IMR-90 (cell line): Measurements from ENCODE around the gene ACSS1. TPM values are rescaled to one million over a fixed set of nuclear protein-coding genes. Genes with fewer than 3 reads are reported as not detected.

Experiments used
- ATAC-seq: fragments of 200-7000 bp; cut with Tn5 transposase; 2 replicates; pipeline ENCODE4 v1.9.1; 2020; ENCODE audit warnings: low read depth, mild to moderate bottlenecking, moderate library complexity
- BruUV-seq: library from RNA; stranded (reverse); fragments of 400-500 nt; replicated peaks from 2 replicates; lab custom pipeline; 2021; lab: Mats Ljungman, UMichigan
- CTCF ChIA-PET: fragments of 300-600 bp; formaldehyde crosslinking; extraction: SDS; loops from one replicate; lab custom pipeline; 2021; ENCODE audit warnings: antibody characterized with exemption; lab: Yijun Ruan, JAX
- POLR2A ChIA-PET: fragments of 300-600 bp; sonication (Branson Sonifier 250); formaldehyde crosslinking; loops from one replicate; lab custom pipeline; 2022; ENCODE audit warnings: antibody characterized with exemption; ENCODE audit not compliant: unreplicated experiment; lab: Charles Lee
- DNase-seq: peaks from one replicate; pipeline ENCODE4 v3.0.0; 2013
- H2AFZ ChIP-seq: replicated peaks from 2 replicates; pipeline ENCODE3; 2013; ENCODE audit warnings: low read length, mild to moderate bottlenecking; ENCODE audit not compliant: poor library complexity
- H2AK5ac ChIP-seq: 2 replicates; pipeline ENCODE4 v1.6.1; 2013; ENCODE audit warnings: low read depth, low read length, inconsistent platforms
- H2AK9ac ChIP-seq: replicated peaks from 2 replicates; pipeline ENCODE3; 2013; ENCODE audit warnings: mild to moderate bottlenecking, low read depth, low read length, moderate library complexity; ENCODE audit not compliant: poor library complexity
- H2BK120ac ChIP-seq: 2 replicates; pipeline ENCODE4 v1.6.1; 2013; ENCODE audit warnings: low read depth, low read length, inconsistent platforms
- H2BK15ac ChIP-seq: 3 replicates; pipeline ENCODE4 v1.6.1; 2013; ENCODE audit warnings: low read depth, low read length, inconsistent platforms
- H2BK20ac ChIP-seq: 2 replicates; pipeline ENCODE4 v1.6.1; 2013; ENCODE audit warnings: low read depth, mild to moderate bottlenecking, inconsistent platforms, low read length, moderate library complexity
- H2BK5ac ChIP-seq: 2 replicates; pipeline ENCODE4 v1.6.1; 2013; ENCODE audit warnings: mild to moderate bottlenecking, low read depth, low read length, inconsistent platforms; ENCODE audit not compliant: poor library complexity, severe bottlenecking
- H3K14ac ChIP-seq: replicated peaks from 2 replicates; pipeline ENCODE4 v1.6.1; 2013; ENCODE audit warnings: low read depth, low read length, inconsistent platforms
- H3K18ac ChIP-seq: 2 replicates; pipeline ENCODE4 v1.6.1; 2013; ENCODE audit warnings: low read depth, low read length, control low read depth
- H3K23ac ChIP-seq: 2 replicates; pipeline ENCODE4 v1.6.1; 2013; ENCODE audit warnings: low read depth, low read length, inconsistent platforms
- H3K27ac ChIP-seq: 2 replicates; pipeline ENCODE4 v1.5.1; 2013; ENCODE audit warnings: mild to moderate bottlenecking, control low read depth, low read length; ENCODE audit not compliant: insufficient read depth
- H3K27me3 ChIP-seq: 2 replicates; pipeline ENCODE4 v1.6.1; 2013; ENCODE audit warnings: low read length; ENCODE audit not compliant: control insufficient read depth, insufficient read depth
- H3K36me3 ChIP-seq: 2 replicates; pipeline ENCODE4 v1.6.1; 2013; ENCODE audit warnings: low read length, mixed read lengths; ENCODE audit not compliant: control insufficient read depth, insufficient read depth
- H3K4ac ChIP-seq: 2 replicates; pipeline ENCODE4 v1.6.1; 2013; ENCODE audit warnings: low read depth, low read length, inconsistent platforms
- H3K4me1 ChIP-seq: 2 replicates; pipeline ENCODE4 v1.6.1; 2013; ENCODE audit warnings: low read length, mixed read lengths; ENCODE audit not compliant: control insufficient read depth, insufficient read depth
- H3K4me2 ChIP-seq: 2 replicates; pipeline ENCODE4 v1.6.1; 2013; ENCODE audit warnings: low read depth, mild to moderate bottlenecking, control low read depth, low read length, moderate library complexity
- H3K4me3 ChIP-seq: 2 replicates; pipeline ENCODE4 v1.5.1; 2013; ENCODE audit warnings: low read depth, mild to moderate bottlenecking, control low read depth, low read length, moderate library complexity; ENCODE audit not compliant: insufficient read depth
- H3K56ac ChIP-seq: 2 replicates; pipeline ENCODE4 v1.6.1; 2013; ENCODE audit warnings: low read length, inconsistent platforms; ENCODE audit not compliant: insufficient read depth; ENCODE audit errors: extremely low read depth
- H3K79me1 ChIP-seq, 2 experiments: 2 replicates each; pipeline ENCODE4 v1.6.1; 2013; ENCODE audit warnings: low read length in 2 of 2, inconsistent platforms in 1 of 2, low read depth in 1 of 2
- H3K9ac ChIP-seq: 2 replicates; pipeline ENCODE4 v1.6.1; 2013; ENCODE audit warnings: low read depth, low read length, control low read depth
- H3K9me1 ChIP-seq: 2 replicates; pipeline ENCODE4 v1.6.1; 2013; ENCODE audit warnings: low read length, inconsistent platforms; ENCODE audit not compliant: insufficient read depth
- H3K9me3 ChIP-seq: 2 replicates; pipeline ENCODE4 v1.6.1; 2013; ENCODE audit warnings: low read length; ENCODE audit not compliant: control insufficient read depth, insufficient read depth
- H4K20me1 ChIP-seq: 2 replicates; pipeline ENCODE4 v1.6.1; 2013; ENCODE audit warnings: low read length, inconsistent platforms; ENCODE audit not compliant: insufficient read depth
- H4K5ac ChIP-seq: 2 replicates; pipeline ENCODE4 v1.6.1; 2013; ENCODE audit warnings: mild to moderate bottlenecking, low read depth, low read length, control low read depth
- H4K8ac ChIP-seq, 2 experiments: 2 replicates each; pipeline ENCODE4 v1.6.1; 2013; ENCODE audit warnings: low read depth in 2 of 2, low read length in 2 of 2, control low read depth in 1 of 2, inconsistent platforms in 1 of 2
- H4K91ac ChIP-seq: 2 replicates; pipeline ENCODE4 v1.6.1; 2013; ENCODE audit warnings: low read depth, low read length, inconsistent platforms; ENCODE audit not compliant: insufficient read depth
- CEBPB ChIP-seq: IDR thresholded peaks from 2 replicates; pipeline ENCODE4 v1.6.1; 2012; ENCODE audit warnings: low read depth, low read length, improper control_type of control experiment
- CHD1 ChIP-seq: IDR thresholded peaks from 2 replicates; pipeline ENCODE4 v1.6.1; 2012; ENCODE audit warnings: low read depth, low read length, improper control_type of control experiment
- MAZ ChIP-seq: IDR thresholded peaks from 2 replicates; pipeline ENCODE4 v1.6.1; 2012; ENCODE audit warnings: low read depth, mild to moderate bottlenecking, low read length, improper control_type of control experiment, moderate library complexity, borderline replicate concordance
- MXI1 ChIP-seq: IDR thresholded peaks from 2 replicates; pipeline ENCODE4 v1.6.1; 2012; ENCODE audit warnings: low read depth, mild to moderate bottlenecking, low read length, moderate library complexity, borderline replicate concordance
- NFE2L2 ChIP-seq: fragments of 150-350 bp; IDR thresholded peaks from 2 replicates; pipeline ENCODE4 v1.6.1; 2016; ENCODE audit warnings: low read depth, mild to moderate bottlenecking, low read length
- POLR2A ChIP-seq: IDR thresholded peaks from 2 replicates; pipeline ENCODE4 v1.6.1; 2012; ENCODE audit warnings: mild to moderate bottlenecking, low read depth, low read length
- RFX5 ChIP-seq: IDR thresholded peaks from 2 replicates; pipeline ENCODE4 v1.8.0; 2012; ENCODE audit warnings: low read depth, mild to moderate bottlenecking, low read length, moderate library complexity
- WGBS, 2 experiments: methylation state at CpG; one replicate each; pipeline versions ENCODE4 v1.1.5 to v1.1.7; 2013; ENCODE audit warnings: missing lambda C conversion rate in 2 of 2; ENCODE audit not compliant: insufficient read length in 1 of 2; ENCODE audit errors: extremely low coverage in 2 of 2; 5-methylcytosine and 5-hydroxymethylcytosine counted together
- dilution Hi-C: fragments of 300-500 bp; cut with HindIII; formaldehyde crosslinking; loops from one replicate; pipeline ENCODE4 v1.14.3; 2018; ENCODE audit warnings: low sequenced_read_pairs; ENCODE audit not compliant: unreplicated experiment
- in situ Hi-C: fragments of 300-500 bp; cut with MboI; formaldehyde crosslinking; loops from 3 replicates; pipeline ENCODE4 v1.14.3; 2019; ENCODE audit warnings: low sequenced_read_pairs, inconsistent platforms, mixed read lengths
- intact Hi-C: fragments of 100-400 bp; cut with micrococcal nuclease; formaldehyde crosslinking; loops from 2 replicates; pipeline ENCODE4 v1.10.0; 2022
- polyA plus RNA-seq, 3 experiments: library from polyadenylated mRNA; depleted of rRNA; stranded (reverse); fragments of >200 nt; gene quantifications; 2 replicates each; pipeline ENCODE4 v1.2.3, GENCODE V29; 2012; ENCODE audit warnings: low replicate concordance in 1 of 3
- total RNA-seq: library from RNA; depleted of rRNA; stranded (reverse); fragments of >200 nt; gene quantifications from 2 replicates; pipeline ENCODE4 v1.2.3, GENCODE V29; 2012
- TF ChIP-seq, protein P1 (sequence below): fragments of 150-350 bp; IDR thresholded peaks from 2 replicates; pipeline ENCODE4 v1.6.1; 2017; ENCODE audit warnings: mild to moderate bottlenecking, antibody characterized with exemption, low read length, low read depth
- TF ChIP-seq, protein P2 (sequence below): conservative IDR thresholded peaks from 2 replicates; pipeline ENCODE4 v1.5.1; 2012; ENCODE audit warnings: mild to moderate bottlenecking, low read depth, low read length, improper control_type of control experiment

The ACSS1 gene
- total and polyA plus RNA-seq, 2 of the 4 experiments (the other 2 are of a cell fraction) = 0.72 to 1.2 TPM

DNA sequence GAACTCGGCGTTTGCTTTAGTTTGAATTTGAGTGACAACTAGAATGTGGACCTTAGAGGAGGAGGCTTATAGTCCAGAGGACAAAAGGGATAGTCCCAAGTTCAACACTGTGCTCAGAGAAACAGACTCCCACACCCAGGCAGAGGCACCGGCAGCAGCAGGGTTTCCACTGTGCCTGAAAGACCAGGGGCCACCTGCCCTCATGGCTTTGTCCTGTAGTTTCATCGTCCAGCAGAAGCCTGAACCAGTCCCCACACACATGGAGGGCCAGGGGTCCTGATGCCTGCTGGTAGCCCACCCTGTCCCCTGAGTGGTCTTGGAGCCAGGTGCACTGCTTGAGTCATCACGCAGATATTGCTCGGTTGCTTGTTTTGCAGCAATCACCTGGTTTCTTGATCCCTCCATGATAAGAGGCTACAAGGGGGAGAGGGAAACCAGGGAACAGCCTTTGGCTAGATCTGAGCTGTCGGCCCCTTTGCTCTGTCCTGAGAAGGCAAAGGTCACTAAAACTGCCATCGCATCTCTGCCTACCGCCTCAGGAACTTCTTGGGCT, 7.2 kb upstream of the ACSS1 start:
- 80% methylated on average over 1 of the region's 9 CpGs; no CpG with 5 or more reads in 1 of the 2 experiments for WGBS, 2 experiments
- no peaks in the 10 kb centered on the region for H3K4me1 ChIP-seq
- intact Hi-C loops (loop anchor here (1.0 to 5.0 kb wide), 3 partner anchors 70 to 182 kb away; partner anchors contain the start of gene PYGB), dilution Hi-C loops (no loop called here), in situ Hi-C loops (loop anchor here (10.0 kb wide), 1 partner anchor 190 kb away; no protein-coding TSS in a partner anchor)
- no peak overlapping the region for H2AK9ac ChIP-seq
- H3K4me3 ChIP-seq = no peak overlapping the region
- DNase-seq (no peak), ATAC-seq (no peak)
- no peak overlapping the region for H3K4ac ChIP-seq
- no peaks in the 10 kb centered on the region for H3K36me3 ChIP-seq
- TF ChIP-seq POLR2A (no peak), MAZ (no peak), MXI1 (no peak), RFX5 (no peak), CHD1 (no peak), CEBPB (no peak), NFE2L2 (no peak)
- TF ChIP-seq, protein P1, sequence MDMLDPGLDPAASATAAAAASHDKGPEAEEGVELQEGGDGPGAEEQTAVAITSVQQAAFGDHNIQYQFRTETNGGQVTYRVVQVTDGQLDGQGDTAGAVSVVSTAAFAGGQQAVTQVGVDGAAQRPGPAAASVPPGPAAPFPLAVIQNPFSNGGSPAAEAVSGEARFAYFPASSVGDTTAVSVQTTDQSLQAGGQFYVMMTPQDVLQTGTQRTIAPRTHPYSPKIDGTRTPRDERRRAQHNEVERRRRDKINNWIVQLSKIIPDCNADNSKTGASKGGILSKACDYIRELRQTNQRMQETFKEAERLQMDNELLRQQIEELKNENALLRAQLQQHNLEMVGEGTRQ = no peak
- TF ChIP-seq, protein P2, sequence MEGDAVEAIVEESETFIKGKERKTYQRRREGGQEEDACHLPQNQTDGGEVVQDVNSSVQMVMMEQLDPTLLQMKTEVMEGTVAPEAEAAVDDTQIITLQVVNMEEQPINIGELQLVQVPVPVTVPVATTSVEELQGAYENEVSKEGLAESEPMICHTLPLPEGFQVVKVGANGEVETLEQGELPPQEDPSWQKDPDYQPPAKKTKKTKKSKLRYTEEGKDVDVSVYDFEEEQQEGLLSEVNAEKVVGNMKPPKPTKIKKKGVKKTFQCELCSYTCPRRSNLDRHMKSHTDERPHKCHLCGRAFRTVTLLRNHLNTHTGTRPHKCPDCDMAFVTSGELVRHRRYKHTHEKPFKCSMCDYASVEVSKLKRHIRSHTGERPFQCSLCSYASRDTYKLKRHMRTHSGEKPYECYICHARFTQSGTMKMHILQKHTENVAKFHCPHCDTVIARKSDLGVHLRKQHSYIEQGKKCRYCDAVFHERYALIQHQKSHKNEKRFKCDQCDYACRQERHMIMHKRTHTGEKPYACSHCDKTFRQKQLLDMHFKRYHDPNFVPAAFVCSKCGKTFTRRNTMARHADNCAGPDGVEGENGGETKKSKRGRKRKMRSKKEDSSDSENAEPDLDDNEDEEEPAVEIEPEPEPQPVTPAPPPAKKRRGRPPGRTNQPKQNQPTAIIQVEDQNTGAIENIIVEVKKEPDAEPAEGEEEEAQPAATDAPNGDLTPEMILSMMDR = no peak
- H3K4me2 ChIP-seq = no peak overlapping the region
- H3K14ac ChIP-seq = no peak overlapping the region
- H2AK5ac ChIP-seq = no peak overlapping the region
- no peak overlapping the region for H4K8ac ChIP-seq
- peaks cover 63% of the 10 kb centered on the region for H3K27me3 ChIP-seq
- H2BK5ac ChIP-seq = no peak overlapping the region
- CTCF ChIA-PET = interaction anchor here (0.6 to 2.8 kb wide), 3 partner anchors 62 to 70 kb away, joined by 3 to 28 read pairs (median 3); no protein-coding TSS in a partner anchor
- no peak overlapping the region for H3K56ac ChIP-seq
- BruUV-seq = no TSS peak
- H2BK20ac ChIP-seq = no peak overlapping the region
- peaks cover 9% of the 10 kb centered on the region for H3K9me1 ChIP-seq
- no peak overlapping the region for H2AFZ ChIP-seq
- POLR2A ChIA-PET = no interaction called here
- H2BK15ac ChIP-seq = no peak overlapping the region
- H4K20me1 ChIP-seq = no peaks in the 10 kb centered on the region
- no peak overlapping the region for H3K27ac ChIP-seq
- no peak overlapping the region for H3K18ac ChIP-seq
- no peaks in the 10 kb centered on the region for H3K79me1 ChIP-seq
- no peak overlapping the region for H4K5ac ChIP-seq
- H3K9me3 ChIP-seq = no peaks in the 10 kb centered on the region
- H3K23ac ChIP-seq = no peak overlapping the region; the same call in 1 of the 2 replicates
- no peak overlapping the region for H3K9ac ChIP-seq
- no peak overlapping the region for H2BK120ac ChIP-seq
- H4K91ac ChIP-seq = no peak overlapping the region
